ENCODE measurements around the gene TMEM8B. TPM values are rescaled to one million over a fixed set of nuclear protein-coding genes. Genes with fewer than 3 reads are reported as not detected.
"Not testable (repeated sequence)": the region's sequence is repeated elsewhere in the genome, so short reads cannot be mapped to it uniquely, and the experiment has no call there.

Gene TMEM8B
- polyA plus RNA-seq, 3 donors = 2.6 to 11.6 (median 3.8) TPM

DNA sequence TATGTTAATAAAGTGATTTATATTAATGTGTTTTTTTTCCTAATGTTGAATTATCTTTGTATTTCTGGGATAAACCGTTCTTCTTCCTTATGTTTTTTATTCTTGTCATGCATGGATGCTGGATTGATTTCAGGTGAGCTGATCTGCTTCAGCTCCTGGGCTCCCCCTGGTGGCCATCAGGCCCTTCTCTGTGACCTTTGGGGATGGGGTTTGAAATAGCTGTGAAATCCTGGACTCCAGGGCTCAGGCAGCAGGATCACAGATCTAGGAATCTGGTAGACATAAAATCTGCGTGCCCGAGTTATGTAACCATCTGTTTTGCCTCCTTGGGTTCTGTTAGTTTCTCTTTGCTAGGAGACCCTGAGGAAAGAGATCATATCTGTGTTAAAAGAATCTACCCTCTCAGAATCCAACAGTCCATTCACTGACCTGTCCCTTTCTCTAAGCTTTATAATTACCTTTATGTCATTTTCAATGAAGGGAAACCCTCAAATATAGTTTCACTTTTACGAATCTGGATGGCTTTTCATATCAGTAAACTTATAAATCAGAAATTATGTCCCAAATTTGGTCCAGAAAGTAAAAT lies 53.3 kb downstream of the TMEM8B start:
- peaks cover 14 to 16% (median 15%) of the 10 kb centered on the region in 3 donors for H3K27me3 Mint-ChIP-seq (ENCODE audit: low read depth in 3 of 3)
- no peaks in the 10 kb centered on the region for H3K79me2 ChIP-seq (ENCODE audit: insufficient read depth, low read length)
- peaks cover 0 to 7% of the 10 kb centered on the region in 2 donors for H3K9me3 ChIP-seq (replicated peaks in 1 of 2; ENCODE audit: control insufficient read depth in 1 of 2, insufficient read depth in 1 of 2, low read length in 2 of 2)
- H3K4me1 Mint-ChIP-seq = no peaks in the 10 kb centered on the region
- no peak overlapping the region for H3K9ac ChIP-seq (ENCODE audit: insufficient read depth, low read length, poor library complexity, severe bottlenecking)
- peaks cover 0 to 2% of the 10 kb centered on the region in 2 donors for H3K36me3 Mint-ChIP-seq
- no peak overlapping the region for H3K4me3 ChIP-seq (replicated peaks in 1 of 3; ENCODE audit: low read depth in 2 of 3, low read length in 3 of 3)
- H3K4me2 ChIP-seq (replicated peaks; ENCODE audit: extremely low read depth, low read length, poor library complexity, severe bottlenecking) = no peak overlapping the region
- no peak overlapping the region for H2AFZ ChIP-seq (ENCODE audit: insufficient read depth, low read depth, low read length, poor library complexity, severe bottlenecking)
- no peaks in the 10 kb centered on the region for H4K20me1 ChIP-seq (ENCODE audit: insufficient read depth, low read length)
- peak; percentile 61 to 71 (median 62) for DNase-seq
- no CpG with 5 or more reads among the region's 4 CpGs for WGBS (ENCODE audit: insufficient coverage)
- H3K27ac Mint-ChIP-seq = no peak overlapping the region
- H3K4me1 ChIP-seq (ENCODE audit: control insufficient read depth in 1 of 2, insufficient read depth in 2 of 2, low read length in 2 of 2) = no peaks in the 10 kb centered on the region
- intact Hi-C loops (cut with micrococcal nuclease) = loop anchor here (1.0 to 5.0 kb wide), 3 partner anchors 55 to 92 kb away; partner anchors contain the start of genes FAM221B (in 1 of the 2), NPR2 (in 1 of the 2) and TMEM8B (in 1 of the 2)
- H3K9me3 Mint-ChIP-seq = peaks cover 6 to 11% (median 9%) of the 10 kb centered on the region in 7 donors
- TF ChIP-seq CTCF (IDR thresholded peaks at IDR 0.05) = peak; percentile 99
- H3K27ac ChIP-seq (ENCODE audit: low read depth in 1 of 2, low read length in 2 of 2) = no peak overlapping the region
- H3K27me3 ChIP-seq (ENCODE audit: control insufficient read depth in 2 of 2, insufficient read depth in 2 of 2, low read length in 2 of 2) = peaks cover 3 to 6% of the 10 kb centered on the region in 2 donors
- no peaks in the 10 kb centered on the region for H3K36me3 ChIP-seq (replicated peaks in 1 of 2; ENCODE audit: control insufficient read depth in 1 of 2, insufficient read depth in 2 of 2, low read length in 2 of 2)
- H3K4me3 Mint-ChIP-seq = no peak overlapping the region

- no peak overlapping the region for H3K27ac Mint-ChIP-seq
- DNase-seq = no peak
- no peaks in the 10 kb centered on the region for H3K36me3 Mint-ChIP-seq
- 47% methylated on average over 2 of the region's 3 CpGs for WGBS (ENCODE audit: insufficient coverage)
- H3K4me1 Mint-ChIP-seq = no peaks in the 10 kb centered on the region
- Histone ChIP-seq H3K27ac (ENCODE audit: low read depth in 1 of 2, low read length in 2 of 2) (no peak overlapping the region), H3K36me3 (replicated peaks in 1 of 2; ENCODE audit: control insufficient read depth in 1 of 2, insufficient read depth in 2 of 2, low read length in 2 of 2) (no peaks in the 10 kb centered on the region), H3K79me2 (ENCODE audit: insufficient read depth, low read length) (no peaks in the 10 kb centered on the region), H2AFZ (ENCODE audit: insufficient read depth, low read depth, low read length, poor library complexity, severe bottlenecking) (no peak overlapping the region), H4K20me1 (ENCODE audit: insufficient read depth, low read length) (no peaks in the 10 kb centered on the region), H3K9ac (ENCODE audit: insufficient read depth, low read length, poor library complexity, severe bottlenecking) (no peak overlapping the region), H3K4me1 (ENCODE audit: control insufficient read depth in 1 of 2, insufficient read depth in 2 of 2, low read length in 2 of 2) (no peaks in the 10 kb centered on the region), H3K4me3 (replicated peaks in 1 of 3; ENCODE audit: low read depth in 2 of 3, low read length in 3 of 3) (no peak overlapping the region), H3K27me3 (ENCODE audit: control insufficient read depth in 2 of 2, insufficient read depth in 2 of 2, low read length in 2 of 2) (peaks cover 3 to 6% of the 10 kb centered on the region in 2 donors), H3K9me3 (replicated peaks in 1 of 2; ENCODE audit: control insufficient read depth in 1 of 2, insufficient read depth in 1 of 2, low read length in 2 of 2) (peaks cover 0 to under 1% of the 10 kb centered on the region in 2 donors), H3K4me2 (replicated peaks; ENCODE audit: extremely low read depth, low read length, poor library complexity, severe bottlenecking) (no peak overlapping the region)
- intact Hi-C loops (cut with micrococcal nuclease) = loop anchor here (1.0 to 5.0 kb wide), 3 partner anchors 56 to 93 kb away; partner anchors contain the start of genes FAM221B (in 1 of the 2), NPR2 (in 1 of the 2) and TMEM8B (in 1 of the 2)
- H3K27me3 Mint-ChIP-seq (ENCODE audit: low read depth in 3 of 3) = peaks cover 14 to 16% (median 14%) of the 10 kb centered on the region in 3 donors
- peaks cover 0 to 4% (median 2%) of the 10 kb centered on the region in 7 donors for H3K9me3 Mint-ChIP-seq
- no peak for TF ChIP-seq CTCF (IDR thresholded peaks at IDR 0.05)
- no peak overlapping the region for H3K4me3 Mint-ChIP-seq
Observed at GRCh38 chr9:35882996-35883395, 54.0 kb downstream of the TMEM8B start.

GRCh38 chr9:35884908-35885307 lies 55.9 kb downstream of the TMEM8B start:
- not testable (repeated sequence) for H3K4me3 ChIP-seq (replicated peaks in 1 of 3; ENCODE audit: low read depth in 2 of 3, low read length in 3 of 3); DNase-seq; H3K27ac Mint-ChIP-seq; H3K36me3 Mint-ChIP-seq; H3K4me1 ChIP-seq (ENCODE audit: control insufficient read depth in 1 of 2, insufficient read depth in 2 of 2, low read length in 2 of 2); H3K4me2 ChIP-seq (replicated peaks; ENCODE audit: extremely low read depth, low read length, poor library complexity, severe bottlenecking); H3K36me3 ChIP-seq (replicated peaks in 1 of 2; ENCODE audit: control insufficient read depth in 1 of 2, insufficient read depth in 2 of 2, low read length in 2 of 2); H3K79me2 ChIP-seq (ENCODE audit: insufficient read depth, low read length); H3K9me3 ChIP-seq (replicated peaks in 1 of 2; ENCODE audit: control insufficient read depth in 1 of 2, insufficient read depth in 1 of 2, low read length in 2 of 2); H3K27ac ChIP-seq (ENCODE audit: low read depth in 1 of 2, low read length in 2 of 2); H3K9ac ChIP-seq (ENCODE audit: insufficient read depth, low read length, poor library complexity, severe bottlenecking); H2AFZ ChIP-seq (ENCODE audit: insufficient read depth, low read depth, low read length, poor library complexity, severe bottlenecking); H4K20me1 ChIP-seq (ENCODE audit: insufficient read depth, low read length); H3K4me3 Mint-ChIP-seq; H3K9me3 Mint-ChIP-seq; H3K4me1 Mint-ChIP-seq; H3K27me3 ChIP-seq (ENCODE audit: control insufficient read depth in 2 of 2, insufficient read depth in 2 of 2, low read length in 2 of 2)
- H3K27me3 Mint-ChIP-seq (ENCODE audit: low read depth in 3 of 3) = peaks cover 11 to 14% (median 11%) of the 10 kb centered on the region in 3 donors
- WGBS (ENCODE audit: insufficient coverage) = 100% methylated on average over 2 of the region's 3 CpGs
- intact Hi-C loops (cut with micrococcal nuclease) = loop anchor here (5.0 kb wide), 2 partner anchors 58 to 93 kb away; partner anchors contain the start of genes FAM221B (in 1 of the 2), NPR2 (in 1 of the 2) and TMEM8B (in 1 of the 2)
